Measurements from ENCODE around the gene HNRNPA1. TPM values are rescaled to one million over a fixed set of nuclear protein-coding genes. Genes with fewer than 3 reads are reported as not detected.
"Not testable (repeated sequence)": the region's sequence is repeated elsewhere in the genome, so short reads cannot be mapped to it uniquely, and the experiment has no call there.

Gene HNRNPA1
- total RNA-seq, 2 experiments from 2014 or later: 2,224 to 2,338 TPM

GRCh38 chr12:54282949-54283593 lies 2.5 kb downstream of the HNRNPA1 start:
- Mint-ChIP-seq H3K4me1 (ENCODE audit: low read depth) (peaks cover 42% of the 10 kb centered on the region), H3K36me3 (ENCODE audit: low read depth) (no peaks in the 10 kb centered on the region), H3K27ac (no peak overlapping the region), H3K4me3 (no peak overlapping the region), H3K27me3 (no peaks in the 10 kb centered on the region), H3K9me3 (no peaks in the 10 kb centered on the region)
- intact Hi-C loops (cut with micrococcal nuclease): no loop called here
- ChIA-PET POLR2A (interaction anchor here (0.8 to 7.5 kb wide), 10 partner anchors 10 to 87 kb away, joined by 3 to 70 read pairs (median 6); no protein-coding TSS in a partner anchor), CTCF (interaction anchor here (1.4 to 3.4 kb wide), 2 partner anchors 11 to 53 kb away, joined by 4 to 16 read pairs; no protein-coding TSS in a partner anchor)
- ATAC-seq (no peak), DNase-seq (peak; percentile 64)
- no peak for TF ChIP-seq CTCF (IDR thresholded peaks at IDR 0.05)

GRCh38 chr12:54284070-54284780 lies 3.7 kb downstream of the HNRNPA1 start:
- H3K27ac Mint-ChIP-seq; H3K4me3 Mint-ChIP-seq; DNase-seq; H3K9me3 Mint-ChIP-seq; ATAC-seq; H3K27me3 Mint-ChIP-seq; H3K36me3 Mint-ChIP-seq (ENCODE audit: low read depth); intact Hi-C loops (cut with micrococcal nuclease): not testable (repeated sequence)
- ChIA-PET POLR2A (interaction anchor here (0.6 to 7.5 kb wide), 16 partner anchors 8 to 106 kb away, joined by 3 to 70 read pairs (median 4); no protein-coding TSS in a partner anchor), CTCF (interaction anchor here (1.1 to 3.4 kb wide), 4 partner anchors 10 to 84 kb away, joined by 4 to 20 read pairs (median 10); partner anchors contain the start of gene COPZ1)
- H3K4me1 Mint-ChIP-seq (ENCODE audit: low read depth): peaks cover 38% of the 10 kb centered on the region

GRCh38 chr12:54285150-54286041 lies 4.9 kb downstream of the HNRNPA1 start:
- no peaks in the 10 kb centered on the region for H3K36me3 Mint-ChIP-seq (ENCODE audit: low read depth)
- H3K27ac Mint-ChIP-seq: peak overlapping the region; percentile 73
- no peaks in the 10 kb centered on the region for H3K9me3 Mint-ChIP-seq
- intact Hi-C loops (cut with micrococcal nuclease): no loop called here
- no peak overlapping the region for H3K4me3 Mint-ChIP-seq
- H3K4me1 Mint-ChIP-seq (ENCODE audit: low read depth): peaks cover 38% of the 10 kb centered on the region
- no peak for ATAC-seq
- no peaks in the 10 kb centered on the region for H3K27me3 Mint-ChIP-seq
- peak; percentile 57 for TF ChIP-seq CTCF (IDR thresholded peaks at IDR 0.05)
- ChIA-PET CTCF (interaction anchor here (1.1 to 3.4 kb wide), 7 partner anchors 9 to 83 kb away, joined by 3 to 20 read pairs (median 9); partner anchors contain the start of genes COPZ1 and NFE2), POLR2A (interaction anchor here (0.6 to 7.5 kb wide), 20 partner anchors 9 to 215 kb away, joined by 3 to 70 read pairs (median 6); partner anchors contain the start of genes COPZ1, NCKAP1L and NFE2)
- DNase-seq: no peak

DNA sequence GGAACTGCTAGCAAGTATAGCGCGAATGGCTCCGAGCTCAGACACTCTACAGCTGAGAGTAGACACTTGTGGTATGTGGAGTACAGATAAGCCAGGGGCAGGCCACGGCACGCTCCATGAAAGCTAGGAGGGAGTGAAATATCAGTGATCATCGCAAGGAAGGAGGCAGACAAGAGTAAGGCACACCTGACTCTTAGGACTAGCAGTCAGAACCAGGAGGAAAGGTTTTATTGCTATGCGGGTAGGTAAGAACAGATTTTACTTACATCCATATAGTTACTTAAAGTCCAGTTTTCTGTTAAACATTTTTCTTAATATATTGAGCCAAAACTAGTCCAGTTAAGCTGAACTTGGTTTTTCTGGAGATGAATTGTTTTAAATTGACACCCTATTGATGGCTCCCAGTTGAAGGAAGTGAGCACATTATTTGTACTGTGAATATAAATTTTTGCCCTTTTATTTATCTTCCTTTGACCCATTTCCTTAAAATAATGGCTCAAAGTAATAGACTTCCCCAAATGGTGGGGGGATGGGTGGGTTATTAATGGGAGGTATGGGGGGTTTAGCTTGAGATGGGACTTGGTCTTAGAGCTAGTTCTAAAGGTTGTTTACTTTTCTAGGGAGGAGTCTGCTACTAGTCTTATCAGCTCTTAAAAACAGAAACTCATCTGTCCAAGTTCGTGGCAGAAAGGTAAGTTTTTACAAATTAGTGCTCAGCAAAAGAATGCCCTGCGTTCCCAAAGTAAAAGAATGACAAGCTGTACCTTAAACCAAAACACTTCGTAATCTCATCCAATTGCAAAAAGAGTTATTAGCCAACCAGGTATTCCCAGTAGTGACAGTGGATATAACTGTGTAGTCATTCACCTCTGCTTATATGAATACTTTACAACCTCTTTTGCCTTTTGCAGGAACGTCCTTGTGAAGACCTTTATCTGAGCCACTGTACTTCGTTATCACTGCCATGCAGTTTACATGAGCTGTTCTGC lies 5.8 kb downstream of the HNRNPA1 start:
- no peak for ATAC-seq
- no peak for TF ChIP-seq CTCF (IDR thresholded peaks at IDR 0.05)
- peak overlapping the region; percentile 8 for H3K4me3 Mint-ChIP-seq
- peak overlapping the region; percentile 73 for H3K27ac Mint-ChIP-seq
- H3K27me3 Mint-ChIP-seq: no peaks in the 10 kb centered on the region
- ChIA-PET POLR2A (interaction anchor here (0.6 to 7.5 kb wide), 31 partner anchors 9 to 266 kb away, joined by 3 to 70 read pairs (median 5); partner anchors contain the start of genes COPZ1, NCKAP1L and NFE2), CTCF (interaction anchor here (0.8 to 3.4 kb wide), 12 partner anchors 8 to 113 kb away, joined by 3 to 20 read pairs (median 7); partner anchors contain the start of genes COPZ1 and NFE2)
- DNase-seq: no peak
- intact Hi-C loops (cut with micrococcal nuclease): no loop called here
- H3K36me3 Mint-ChIP-seq (ENCODE audit: low read depth): no peaks in the 10 kb centered on the region
- H3K9me3 Mint-ChIP-seq: no peaks in the 10 kb centered on the region
- H3K4me1 Mint-ChIP-seq (ENCODE audit: low read depth): peaks cover 38% of the 10 kb centered on the region

Measured in activated CD8-positive, alpha-beta T cell treated with anti-CD3 and anti-CD28 coated beads for 36 hours (primary cell).